Activated CD8-positive, alpha-beta memory T cell treated with anti-CD3 and anti-CD28 coated beads, Interleukin-2, amount 50 U/mL, for 24 hours (primary cell): Measurements from ENCODE around the gene GNAO1.
"Not testable (repeated sequence)": the region's sequence is repeated elsewhere in the genome, so short reads cannot be mapped to it uniquely, and the experiment has no call there.

Source experiments
- DNase-seq: peaks from one replicate; pipeline ENCODE4 v3.0.0-alpha.2; 2020; ENCODE audit errors: extremely low read depth

Gene GNAO1

DNA sequence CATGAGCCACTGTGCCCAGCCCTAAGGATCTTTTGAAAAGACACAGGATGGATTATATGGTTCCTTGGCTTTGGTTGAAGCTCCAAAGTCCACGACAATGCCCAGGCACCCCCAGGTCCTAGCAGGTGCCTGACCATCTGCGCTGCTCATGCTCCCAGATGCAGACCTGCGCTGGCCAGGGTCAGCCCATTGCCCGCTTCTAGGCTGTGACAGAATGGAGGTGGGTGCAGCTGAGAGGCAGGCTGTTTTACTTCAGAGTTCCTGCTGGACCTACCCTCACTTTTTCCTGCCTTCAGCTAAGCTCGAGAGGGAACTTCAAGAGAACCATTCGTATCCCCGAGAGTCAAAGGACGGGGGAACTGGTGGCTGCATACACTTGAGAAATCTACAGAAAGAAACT is 173.6 kb downstream of the GNAO1 start:
- no peak for DNase-seq

GRCh38 chr16:56365552-56365951 is 174.3 kb downstream of the GNAO1 start:
- no peak for DNase-seq

DNA sequence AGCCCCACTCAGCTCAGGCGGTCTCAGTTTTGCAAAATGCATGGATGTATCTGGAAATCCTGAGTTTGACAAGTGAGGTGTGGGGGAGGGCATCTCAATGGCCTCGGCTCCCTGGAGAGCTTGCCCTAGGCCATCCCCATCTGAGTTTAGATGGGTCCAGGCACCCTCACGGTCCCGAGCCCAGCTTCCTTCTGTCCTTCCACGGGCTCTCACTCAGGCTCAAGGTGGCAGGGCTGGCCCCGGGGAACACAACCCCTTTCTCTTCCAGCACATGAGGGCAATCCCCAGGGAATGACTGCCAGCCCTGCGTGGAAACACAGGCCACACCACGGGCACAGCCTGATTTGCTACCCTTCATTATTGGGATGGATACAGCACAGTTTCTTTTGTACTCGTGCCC is 175.7 kb downstream of the GNAO1 start:
- DNase-seq: no peak

GRCh38 chr16:56367764-56368163 is 176.5 kb downstream of the GNAO1 start:
- DNase-seq: no peak

GRCh38 chr16:56368545-56368944 is 177.3 kb downstream of the GNAO1 start:
- DNase-seq: no peak

DNA sequence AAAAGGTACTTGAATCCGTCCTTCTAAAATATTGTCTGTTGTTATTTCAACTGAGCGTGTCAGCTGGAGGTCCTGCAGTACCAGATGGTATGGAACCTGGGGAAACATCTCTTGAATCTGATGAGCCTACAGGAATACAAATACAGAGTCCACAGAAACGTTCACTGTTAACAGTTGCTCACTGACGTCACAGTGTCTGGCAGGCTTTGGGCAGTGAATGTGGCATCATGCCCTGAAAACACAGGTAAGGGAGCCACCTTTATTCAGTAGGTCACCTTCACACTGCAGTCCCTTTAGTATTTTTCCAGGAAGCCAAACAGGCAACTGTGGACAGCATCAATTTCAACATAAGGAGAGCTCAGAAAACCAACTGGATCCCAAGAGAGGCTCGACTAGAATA is 177.9 kb downstream of the GNAO1 start:
- DNase-seq: no peak

DNA sequence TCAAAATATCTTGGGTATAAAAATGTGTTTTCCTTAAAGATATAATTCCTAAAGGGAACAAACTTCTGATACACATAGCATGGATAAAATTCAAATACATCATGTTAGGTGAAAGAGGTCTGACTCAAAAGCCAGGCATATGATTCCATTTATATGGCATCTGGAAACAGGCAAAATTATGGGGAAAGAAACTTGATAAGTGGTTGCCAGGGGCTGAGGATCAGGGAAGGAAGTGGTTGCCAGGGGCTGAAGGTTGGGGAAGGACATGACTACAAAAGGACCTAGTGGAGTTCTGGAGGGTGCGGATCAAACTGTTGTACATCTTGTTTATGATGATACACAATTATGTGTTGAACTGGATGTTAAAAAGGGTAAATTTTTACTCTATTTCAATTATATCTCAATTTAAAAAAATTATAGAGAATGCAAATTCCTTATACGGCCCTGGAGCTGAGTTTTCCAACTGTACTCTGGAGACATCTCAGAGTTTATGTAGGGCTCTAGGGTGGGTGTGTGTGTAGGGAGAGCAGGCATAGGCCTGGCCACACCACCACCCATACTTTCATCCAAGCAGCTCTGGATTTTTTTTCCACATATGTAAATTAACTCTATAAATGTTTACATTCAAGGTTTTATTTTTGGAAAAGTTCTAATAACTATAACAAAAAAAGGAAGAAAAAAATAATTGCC is 179.0 kb downstream of the GNAO1 start:
- no peak for DNase-seq

GRCh38 chr16:56370875-56371659 is 179.8 kb downstream of the GNAO1 start:
- DNase-seq: no peak

- no peak for DNase-seq
Observed at GRCh38 chr16:56371660-56371937, 180.3 kb downstream of the GNAO1 start.

- no peak for DNase-seq
Observed at GRCh38 chr16:56372013-56372634, 180.8 kb downstream of the GNAO1 start.

DNA sequence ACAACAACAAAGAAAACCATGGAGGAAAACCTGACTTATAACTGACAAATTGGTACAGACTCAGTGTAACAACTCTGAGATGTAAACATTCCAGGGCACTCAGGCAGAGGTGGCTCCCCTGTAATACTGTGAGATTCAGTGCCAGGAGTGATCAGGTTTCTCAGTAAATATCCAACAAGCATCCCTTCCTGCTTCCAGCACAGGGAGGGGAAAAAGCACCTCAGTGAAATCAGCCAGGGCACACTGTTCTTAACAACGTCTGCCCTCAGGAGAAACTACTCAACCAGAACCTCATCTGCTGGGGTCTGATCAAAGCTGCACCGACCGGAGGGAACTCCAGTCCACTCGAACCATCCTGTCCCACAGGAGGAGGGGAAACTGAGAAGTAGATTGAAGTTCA is 181.7 kb downstream of the GNAO1 start:
- no peak for DNase-seq

DNA sequence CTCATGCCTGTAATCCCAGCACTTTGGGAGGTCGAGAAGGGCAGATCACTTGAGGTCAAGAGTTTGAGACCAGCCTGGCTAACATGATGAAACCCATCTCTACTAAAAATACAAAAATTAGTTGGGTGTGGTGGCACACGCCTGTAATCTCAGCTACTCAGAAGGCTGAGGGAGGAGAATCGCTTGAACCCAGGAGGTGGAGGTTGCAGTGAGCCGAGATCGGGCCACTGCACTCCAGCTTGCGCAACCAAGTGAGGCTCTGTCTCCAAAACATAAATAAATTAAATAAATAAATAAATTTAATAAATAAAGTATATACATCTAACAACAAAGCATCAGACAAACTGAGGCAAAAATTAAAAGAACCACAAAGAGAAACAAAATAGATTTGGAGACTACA is 184.5 kb downstream of the GNAO1 start:
- DNase-seq: not testable (repeated sequence)

DNA sequence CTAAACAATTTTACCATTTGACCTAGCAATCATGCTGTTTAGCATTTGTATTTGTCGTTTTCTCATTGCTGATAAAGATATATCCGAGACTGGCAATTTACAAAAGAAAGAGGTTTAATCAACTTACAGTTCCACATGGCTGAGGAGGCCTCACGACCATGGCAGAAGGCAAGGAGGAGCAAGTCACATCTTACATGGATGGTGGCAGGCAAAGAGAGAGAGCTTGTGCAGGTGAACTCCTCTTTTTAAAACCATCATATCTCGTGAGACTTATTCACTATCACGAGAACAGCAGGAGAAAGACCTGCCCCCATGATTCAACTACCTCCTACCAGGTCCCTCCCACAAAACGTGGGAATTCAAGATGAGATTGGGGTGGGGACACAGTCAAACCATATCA is 187.8 kb downstream of the GNAO1 start:
- DNase-seq: not testable (repeated sequence)

- DNase-seq: not testable (repeated sequence)
Observed at GRCh38 chr16:56380778-56381485, 189.6 kb downstream of the GNAO1 start.

- no peak for DNase-seq
Observed at GRCh38 chr16:56382459-56382858, 191.2 kb downstream of the GNAO1 start.

DNA sequence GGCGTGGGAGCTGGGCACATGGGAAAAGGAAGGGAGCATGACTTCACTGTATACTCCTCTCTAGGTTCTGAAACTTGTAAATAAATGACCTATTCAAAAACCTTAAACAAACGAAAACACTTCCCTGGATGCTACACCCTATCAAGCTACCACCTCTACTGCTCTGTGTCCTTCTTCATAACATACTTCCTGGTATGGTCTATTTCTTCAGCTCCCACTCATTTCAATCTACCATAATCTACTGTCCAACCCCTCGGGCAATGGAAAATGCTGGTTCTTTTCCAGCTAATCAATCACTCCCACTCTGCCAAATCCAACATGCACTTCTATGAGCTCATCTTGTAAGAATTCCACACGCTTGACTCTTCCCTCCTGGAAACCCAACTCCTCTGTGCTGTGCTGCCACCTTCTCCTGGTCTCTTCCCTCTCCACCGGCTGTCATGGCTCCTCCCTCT is 191.6 kb downstream of the GNAO1 start:
- no peak for DNase-seq

- DNase-seq: no peak
Observed at GRCh38 chr16:56384074-56384721, 192.9 kb downstream of the GNAO1 start.

- DNase-seq: no peak
Observed at GRCh38 chr16:56387396-56387795, 196.1 kb downstream of the GNAO1 start.

DNA sequence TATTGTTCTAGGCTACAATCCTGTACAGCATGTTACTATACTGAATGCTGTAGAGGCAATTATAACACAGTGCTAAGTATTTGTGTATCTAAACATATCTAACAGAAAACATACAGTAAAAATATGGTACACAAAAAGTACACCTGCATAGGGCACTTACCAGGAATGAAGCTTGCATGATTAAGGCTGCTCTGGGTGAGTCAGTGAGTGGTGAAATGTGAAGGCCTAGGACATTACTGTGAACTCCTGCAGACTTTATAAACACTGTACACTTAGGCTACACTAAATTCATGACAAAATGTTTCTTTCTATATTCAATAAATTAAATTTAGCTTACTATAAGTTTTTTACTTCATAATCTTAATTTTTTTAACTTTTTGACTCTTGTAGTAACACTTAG is 196.9 kb downstream of the GNAO1 start:
- DNase-seq: no peak

- DNase-seq: no peak
Observed at GRCh38 chr16:56389554-56389953, 198.3 kb downstream of the GNAO1 start.

- DNase-seq: not testable (repeated sequence)
Observed at GRCh38 chr16:56396724-56397123, 205.4 kb downstream of the GNAO1 start.

GRCh38 chr16:56399047-56399446 is 207.8 kb downstream of the GNAO1 start:
- no peak for DNase-seq
